Measurements from ENCODE around the gene C3orf22. TPM values are rescaled to one million over a fixed set of nuclear protein-coding genes. Genes with fewer than 3 reads are reported as not detected.

C3orf22 gene
- total and polyA plus RNA-seq, 2 experiments from 2014 or later = not detected

DNA sequence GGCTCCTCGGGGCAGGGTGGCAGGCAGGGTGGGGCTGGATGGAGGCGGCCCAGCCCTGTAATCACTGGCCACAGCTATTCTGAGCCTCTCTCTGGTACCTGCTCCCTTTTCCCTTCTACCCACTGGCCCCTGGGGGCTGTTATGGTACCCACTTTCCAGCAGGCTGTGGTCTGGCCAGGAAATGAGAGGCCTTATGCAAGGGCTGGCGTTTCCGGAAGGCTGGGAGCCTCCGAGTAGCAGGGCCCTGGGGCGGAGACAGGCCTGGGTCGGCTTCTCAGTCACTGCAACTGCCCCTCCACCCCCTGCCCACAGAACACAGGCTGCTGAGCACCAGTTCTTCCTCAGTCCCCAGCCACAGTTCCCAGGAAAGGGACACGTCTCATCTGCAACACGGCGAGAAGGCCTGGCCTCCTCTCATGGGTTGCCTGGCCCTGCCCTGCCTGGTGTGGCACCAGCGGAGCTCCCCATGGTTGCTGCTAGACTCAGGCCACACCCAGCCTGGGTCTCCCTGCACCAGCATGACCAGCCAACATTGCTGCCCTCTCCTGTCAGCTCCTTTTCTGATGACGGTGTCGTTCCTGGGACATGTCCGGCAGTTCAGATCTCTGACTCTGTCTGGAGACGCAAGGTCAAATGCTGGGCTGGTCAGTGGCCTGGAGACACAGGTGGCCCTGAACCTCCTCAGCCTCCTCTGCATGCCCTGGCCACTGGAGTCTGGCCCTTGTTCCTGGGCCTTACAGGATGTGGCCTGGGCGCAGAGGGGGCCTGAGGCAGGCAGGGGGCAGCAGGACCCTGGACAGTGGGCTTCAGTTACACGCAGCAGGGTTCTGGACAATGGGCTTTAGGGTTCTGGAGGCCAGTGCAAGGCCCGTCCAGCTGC is 28.3 kb downstream of the C3orf22 start:
- DNase-seq (ENCODE audit: low read depth in 1 of 2, low spot score in 1 of 2) = no peak
- TF ChIP-seq, protein P1, sequence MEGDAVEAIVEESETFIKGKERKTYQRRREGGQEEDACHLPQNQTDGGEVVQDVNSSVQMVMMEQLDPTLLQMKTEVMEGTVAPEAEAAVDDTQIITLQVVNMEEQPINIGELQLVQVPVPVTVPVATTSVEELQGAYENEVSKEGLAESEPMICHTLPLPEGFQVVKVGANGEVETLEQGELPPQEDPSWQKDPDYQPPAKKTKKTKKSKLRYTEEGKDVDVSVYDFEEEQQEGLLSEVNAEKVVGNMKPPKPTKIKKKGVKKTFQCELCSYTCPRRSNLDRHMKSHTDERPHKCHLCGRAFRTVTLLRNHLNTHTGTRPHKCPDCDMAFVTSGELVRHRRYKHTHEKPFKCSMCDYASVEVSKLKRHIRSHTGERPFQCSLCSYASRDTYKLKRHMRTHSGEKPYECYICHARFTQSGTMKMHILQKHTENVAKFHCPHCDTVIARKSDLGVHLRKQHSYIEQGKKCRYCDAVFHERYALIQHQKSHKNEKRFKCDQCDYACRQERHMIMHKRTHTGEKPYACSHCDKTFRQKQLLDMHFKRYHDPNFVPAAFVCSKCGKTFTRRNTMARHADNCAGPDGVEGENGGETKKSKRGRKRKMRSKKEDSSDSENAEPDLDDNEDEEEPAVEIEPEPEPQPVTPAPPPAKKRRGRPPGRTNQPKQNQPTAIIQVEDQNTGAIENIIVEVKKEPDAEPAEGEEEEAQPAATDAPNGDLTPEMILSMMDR (IDR thresholded peaks at IDR 0.05; ENCODE audit: low read depth, low read length) = no peak
- Histone ChIP-seq H3K27ac (no peak overlapping the region), H3K4me3 (no peak overlapping the region), H3K9me3 (ENCODE audit: low read depth) (no peaks in the 10 kb centered on the region), H3K27me3 (peaks cover 23% of the 10 kb centered on the region), H3K4me1 (ENCODE audit: low read depth) (no peaks in the 10 kb centered on the region), H3K36me3 (no peaks in the 10 kb centered on the region)

DNA sequence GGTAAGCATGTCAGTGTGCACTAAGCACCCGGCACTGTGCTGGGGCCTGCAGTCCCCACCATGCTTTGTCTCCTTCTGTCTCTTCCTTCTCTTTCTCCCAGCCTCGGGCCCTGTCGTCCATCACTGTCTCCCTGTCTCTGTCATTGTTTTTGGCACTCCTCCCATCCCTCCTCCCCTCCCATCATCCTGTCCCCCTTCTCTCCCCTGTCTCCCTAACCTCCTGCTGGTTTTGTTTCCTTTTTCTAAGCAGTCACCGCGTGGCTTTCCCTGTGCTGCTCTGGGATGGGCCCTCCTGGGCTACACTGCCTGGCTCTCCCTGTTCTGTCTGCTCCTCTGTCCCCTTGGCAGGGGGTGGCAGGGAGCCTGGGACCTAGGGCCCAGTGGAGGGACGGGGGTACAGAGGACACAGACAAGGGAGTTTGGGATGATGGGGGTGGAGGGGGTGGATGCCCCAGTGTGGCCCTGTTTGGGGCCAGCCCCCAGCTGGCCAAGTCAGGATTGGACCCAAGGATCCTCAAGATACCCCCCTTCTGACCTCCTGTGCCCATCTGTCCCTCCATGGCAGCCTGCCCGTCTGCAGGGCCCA is 29.1 kb downstream of the C3orf22 start:
- no peak for DNase-seq (ENCODE audit: low read depth in 1 of 2, low spot score in 1 of 2)
- peaks cover 28% of the 10 kb centered on the region for H3K27me3 ChIP-seq
- no peaks in the 10 kb centered on the region for H3K36me3 ChIP-seq
- no peak overlapping the region for H3K27ac ChIP-seq
- TF ChIP-seq, protein P1 (IDR thresholded peaks at IDR 0.05; ENCODE audit: low read depth, low read length) = no peak
- no peaks in the 10 kb centered on the region for H3K9me3 ChIP-seq (ENCODE audit: low read depth)
- no peak overlapping the region for H3K4me3 ChIP-seq
- H3K4me1 ChIP-seq (ENCODE audit: low read depth) = no peaks in the 10 kb centered on the region

- H3K4me3 ChIP-seq = no peak overlapping the region
- H3K9me3 ChIP-seq (ENCODE audit: low read depth) = no peaks in the 10 kb centered on the region
- no peak overlapping the region for H3K27ac ChIP-seq
- peak; percentile 53 to 55 for DNase-seq (ENCODE audit: low read depth in 1 of 2, low spot score in 1 of 2)
- H3K36me3 ChIP-seq = no peaks in the 10 kb centered on the region
- peaks cover 29% of the 10 kb centered on the region for H3K27me3 ChIP-seq
- TF ChIP-seq, protein P1 (IDR thresholded peaks at IDR 0.05; ENCODE audit: low read depth, low read length) = peak; percentile 7
- H3K4me1 ChIP-seq (ENCODE audit: low read depth) = no peaks in the 10 kb centered on the region
Observed at GRCh38 chr3:126528800-126529541, 29.8 kb downstream of the C3orf22 start.

- Histone ChIP-seq H3K4me3 (no peak overlapping the region), H3K27ac (no peak overlapping the region), H3K36me3 (no peaks in the 10 kb centered on the region), H3K27me3 (peaks cover 31% of the 10 kb centered on the region), H3K9me3 (ENCODE audit: low read depth) (no peaks in the 10 kb centered on the region), H3K4me1 (ENCODE audit: low read depth) (no peaks in the 10 kb centered on the region)
- TF ChIP-seq, protein P1 (IDR thresholded peaks at IDR 0.05; ENCODE audit: low read depth, low read length) = no peak
- DNase-seq (ENCODE audit: low read depth in 1 of 2, low spot score in 1 of 2) = no peak
Observed at GRCh38 chr3:126528419-126528799, 30.3 kb downstream of the C3orf22 start.

DNA sequence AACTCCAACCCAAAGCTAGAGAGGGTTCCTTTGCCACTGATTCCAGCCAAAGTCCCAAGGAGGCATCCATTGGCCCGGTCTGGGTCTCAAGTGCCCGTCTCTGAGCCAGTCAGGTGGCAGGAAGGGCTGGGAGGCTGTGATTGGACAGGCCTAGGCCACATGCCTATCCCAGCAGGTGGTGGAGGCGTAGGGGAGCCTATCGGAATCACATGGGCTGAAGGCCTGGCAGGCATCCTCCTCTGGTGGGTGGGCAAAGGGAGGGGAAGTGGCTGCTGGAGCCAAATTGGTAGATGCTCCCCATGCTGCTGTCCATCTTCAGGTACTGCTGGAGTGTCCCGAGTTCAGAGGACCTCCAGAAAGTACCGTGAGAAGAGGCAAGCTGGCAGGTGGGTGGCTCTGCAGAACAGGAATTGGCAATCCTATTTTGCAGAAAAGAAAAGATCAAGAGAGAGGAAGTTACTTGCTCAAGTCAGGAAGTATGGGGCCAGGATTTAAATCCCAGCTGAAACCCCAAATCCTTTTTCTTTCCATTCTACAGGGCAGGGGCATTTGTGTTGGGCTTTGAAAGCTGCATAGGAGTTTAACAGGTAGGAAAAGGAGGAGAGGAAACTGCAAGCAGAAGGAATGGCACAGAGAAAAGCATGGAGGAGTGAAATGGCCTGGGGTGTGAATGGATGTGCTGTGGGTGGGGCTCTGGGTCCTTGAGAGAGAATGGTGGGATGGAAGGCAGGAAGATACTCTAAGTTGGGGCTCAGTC is 31.1 kb downstream of the C3orf22 start:
- no peaks in the 10 kb centered on the region for H3K36me3 ChIP-seq
- H3K4me3 ChIP-seq = no peak overlapping the region
- no peaks in the 10 kb centered on the region for H3K9me3 ChIP-seq (ENCODE audit: low read depth)
- TF ChIP-seq, protein P1 (IDR thresholded peaks at IDR 0.05; ENCODE audit: low read depth, low read length) = no peak
- DNase-seq (ENCODE audit: low read depth in 1 of 2, low spot score in 1 of 2) = no peak
- peaks cover 32% of the 10 kb centered on the region for H3K27me3 ChIP-seq
- no peak overlapping the region for H3K27ac ChIP-seq
- H3K4me1 ChIP-seq (ENCODE audit: low read depth) = no peaks in the 10 kb centered on the region

Data from cardiac muscle cell (in vitro differentiated cells and primary cell).